ENCODE measurements around the gene RBM10. TPM values are rescaled to one million over a fixed set of nuclear protein-coding genes. Genes with fewer than 3 reads are reported as not detected.

Gene RBM10
- total RNA-seq, 2 experiments from 2014 or later: 44.9 to 45.6 TPM

DNA sequence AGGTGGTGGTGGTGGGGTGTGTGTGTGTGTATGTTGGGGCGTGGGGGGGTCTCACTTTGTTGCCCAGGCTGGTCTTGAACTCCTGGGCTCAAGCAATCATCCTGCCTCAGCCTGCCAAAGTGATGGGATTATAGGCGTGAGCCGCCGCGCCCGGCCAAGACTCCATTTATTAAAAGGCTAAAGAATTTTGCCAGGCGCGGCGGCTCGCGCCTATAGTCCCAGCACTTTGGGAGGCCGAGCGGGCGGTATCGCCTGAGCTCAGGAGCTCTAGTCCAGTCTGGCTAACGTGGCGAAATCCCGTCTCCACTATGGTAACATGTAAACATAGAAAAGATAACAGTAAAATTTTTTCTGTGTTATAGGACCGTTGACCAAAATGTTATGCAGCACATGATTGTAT lies 44.9 kb downstream of the RBM10 start:
- Histone ChIP-seq H4K20me1 (ENCODE audit: insufficient read depth, low read length) (no peaks in the 10 kb centered on the region), H3K9me3 (ENCODE audit: low read length) (no peaks in the 10 kb centered on the region), H3K79me2 (ENCODE audit: insufficient read depth, low read depth, low read length) (peaks cover 23% of the 10 kb centered on the region), H3K9me2 (ENCODE audit: insufficient read depth, low read length) (no peaks in the 10 kb centered on the region), H2AFZ (ENCODE audit: low read length) (peak overlapping the region; percentile 87; the same call in 1 of the 2 replicates), H3K4me3 (ENCODE audit: low read depth, low read length, poor library complexity, severe bottlenecking) (no peak overlapping the region), H3K27ac (ENCODE audit: low read depth, low read length, poor library complexity, severe bottlenecking) (no peak overlapping the region), H3K36me3 (ENCODE audit: insufficient read depth, low read length) (peaks cover 25% of the 10 kb centered on the region; the same call in 1 of the 2 replicates), H3K4me2 (ENCODE audit: low read length) (peak overlapping the region; percentile 96; the same call in 1 of the 2 replicates), H3K4me1 (ENCODE audit: insufficient read depth, low read length, poor library complexity, severe bottlenecking) (peaks cover 10% of the 10 kb centered on the region)
- CTCF ChIA-PET (ENCODE audit: unreplicated experiment): no interaction called here
- BruUV-seq (replicated peaks): no TSS peak
- intact Hi-C loops (cut with micrococcal nuclease; ENCODE audit: unreplicated experiment): loop anchor here (5.0 kb wide), 1 partner anchor 332 kb away; no protein-coding TSS in a partner anchor
- POLR2A ChIA-PET: no interaction called here
- TF ChIP-seq EZH2phosphoT487 (IDR thresholded peaks at IDR 0.05; ENCODE audit: borderline replicate concordance, low read depth, low read length): no peak
- no peak for TF ChIP-seq CTCF (conservative IDR thresholded peaks at IDR 0.05; ENCODE audit: low read length)
- DNase-seq (ENCODE audit: low spot score): no peak

DNA sequence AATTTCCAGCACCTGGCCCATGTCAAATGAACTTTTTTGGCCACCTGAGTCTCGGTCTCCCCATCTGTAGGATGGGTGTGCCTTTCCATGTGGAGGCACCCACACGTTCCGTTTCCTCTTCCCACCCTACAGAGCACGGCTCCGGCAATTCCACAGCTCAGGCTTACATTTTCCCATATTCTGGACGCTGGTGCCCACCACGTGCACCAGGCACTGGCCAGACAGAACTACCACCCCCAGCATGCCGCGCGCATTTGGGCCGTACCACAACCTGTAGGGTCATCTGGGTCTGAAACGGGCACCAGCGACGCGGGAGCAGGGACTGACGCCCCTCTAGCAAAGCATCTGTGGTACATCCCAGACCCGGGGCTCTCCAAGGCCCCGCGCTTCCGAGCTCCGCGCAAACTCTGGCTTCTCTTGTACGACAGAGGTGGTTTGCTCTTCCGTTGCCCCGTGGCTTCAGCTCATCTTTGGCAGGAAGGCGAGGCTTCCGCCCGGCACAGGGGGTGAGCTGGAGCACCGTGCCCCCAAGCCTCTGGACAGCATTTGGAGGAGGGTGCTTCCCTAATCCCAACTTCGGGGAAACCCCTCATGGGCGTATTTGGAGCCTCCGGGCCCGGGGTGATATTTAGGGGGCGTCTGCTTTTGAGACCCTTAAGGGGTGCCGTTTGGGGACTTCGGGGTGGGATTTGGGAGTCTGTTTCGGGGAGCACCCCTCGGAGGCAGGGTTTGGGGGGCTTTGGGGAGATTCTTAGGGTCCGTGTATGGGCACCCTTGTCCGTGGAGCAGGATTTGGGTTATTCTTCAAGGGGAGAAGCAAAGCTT lies 45.6 kb downstream of the RBM10 start:
- BruUV-seq (replicated peaks): no TSS peak
- H3K4me1 ChIP-seq (ENCODE audit: insufficient read depth, low read length, poor library complexity, severe bottlenecking): peaks cover 17% of the 10 kb centered on the region
- intact Hi-C loops (cut with micrococcal nuclease; ENCODE audit: unreplicated experiment): loop anchor here (5.0 kb wide), 1 partner anchor 332 kb away; no protein-coding TSS in a partner anchor
- ChIA-PET POLR2A (interaction anchor here (0.6 to 1.4 kb wide), 5 partner anchors 27 to 361 kb away, joined by 4 to 8 read pairs (median 5); partner anchors contain the start of genes NDUFB11, RBM10 and USP11), CTCF (ENCODE audit: unreplicated experiment) (no interaction called here)
- H3K27ac ChIP-seq (ENCODE audit: low read depth, low read length, poor library complexity, severe bottlenecking): peak overlapping the region; percentile 99
- DNase-seq (ENCODE audit: low spot score): peak; percentile 94
- H4K20me1 ChIP-seq (ENCODE audit: insufficient read depth, low read length): no peaks in the 10 kb centered on the region
- peak overlapping the region; percentile 87; the same call in 1 of the 2 replicates for H2AFZ ChIP-seq (ENCODE audit: low read length)
- H3K79me2 ChIP-seq (ENCODE audit: insufficient read depth, low read depth, low read length): peaks cover 30% of the 10 kb centered on the region
- peaks cover 29% of the 10 kb centered on the region for H3K36me3 ChIP-seq (ENCODE audit: insufficient read depth, low read length)
- H3K9me2 ChIP-seq (ENCODE audit: insufficient read depth, low read length): no peaks in the 10 kb centered on the region
- TF ChIP-seq EZH2phosphoT487 (IDR thresholded peaks at IDR 0.05; ENCODE audit: borderline replicate concordance, low read depth, low read length) (no peak), CTCF (conservative IDR thresholded peaks at IDR 0.05; ENCODE audit: low read length) (no peak)
- H3K4me3 ChIP-seq (ENCODE audit: low read depth, low read length, poor library complexity, severe bottlenecking): peak overlapping the region; percentile 94
- peak overlapping the region; percentile 96 for H3K4me2 ChIP-seq (ENCODE audit: low read length)
- H3K9me3 ChIP-seq (ENCODE audit: low read length): no peaks in the 10 kb centered on the region
